Peyer's patch (tissue), 4 donors: ENCODE measurements around the gene PMPCA. TPM values are rescaled to one million over a fixed set of nuclear protein-coding genes. Genes with fewer than 3 reads are reported as not detected.

Source experiments
- DNase-seq, 3 donors: peaks; one replicate each; pipeline ENCODE4 v3.0.0-alpha.2; 2017 to 2019
- H3K27ac ChIP-seq, 4 donors: fragments of 200-600 bp; sonication (generic); one replicate each; pipeline ENCODE4 v1.5.1; 2016 to 2019
- H3K27me3 ChIP-seq, 2 donors: fragments of 200-600 bp; sonication (generic); one replicate each; pipeline ENCODE4 v1.5.1; 2019
- H3K36me3 ChIP-seq, 3 donors: fragments of 200-600 bp; sonication (generic); one replicate each; pipeline ENCODE4 v1.5.1; 2016 to 2019
- H3K4me1 ChIP-seq, 4 donors: fragments of 200-600 bp; sonication (generic); one replicate each; pipeline ENCODE4 v1.5.1; 2016 to 2019
- H3K4me3 ChIP-seq, 4 donors: fragments of 200-600 bp; sonication (generic); 1 replicate in 3 of 4; 2 replicates in 1 of 4; pipeline ENCODE4 v1.5.1; 2016 to 2019; ENCODE audit warnings: mild to moderate bottlenecking in 1 of 4
- H3K9me3 ChIP-seq, 4 donors: fragments of 200-600 bp; sonication (generic); one replicate each; pipeline ENCODE4 v1.5.1; 2016 to 2019; ENCODE audit warnings: mild to moderate bottlenecking in 1 of 4
- POLR2A ChIP-seq, 2 donors: fragments of 450-650 bp; IDR thresholded peaks; one replicate each; pipeline ENCODE4 v1.5.1; 2017; ENCODE audit warnings: antibody characterized with exemption in 2 of 2, mild to moderate bottlenecking in 2 of 2, moderate library complexity in 2 of 2
- total RNA-seq, 4 donors: library from RNA; depleted of rRNA; stranded (reverse); fragments of >200 nt; gene quantifications; one replicate each; pipeline ENCODE4 v1.1.0, GENCODE V29; 2016
- TF ChIP-seq, protein P1 (sequence below), 6 experiments: fragments of 450-650 bp in 4 of 6; fragments of 200-600 bp in 2 of 6; sonication (generic) in 1 of 6; IDR thresholded peaks; one replicate each; pipeline ENCODE4 v1.5.1; 2017 to 2019; ENCODE audit warnings: antibody characterized with exemption in 6 of 6, mild to moderate bottlenecking in 3 of 6, moderate library complexity in 1 of 6

Gene PMPCA
- total RNA-seq, 4 donors from 2014 or later: 32.8 to 73.4 (median 47.3) TPM

- peak; percentile 68 to 69 for TF ChIP-seq POLR2A (IDR thresholded peaks at IDR 0.05)
- TF ChIP-seq, protein P1, sequence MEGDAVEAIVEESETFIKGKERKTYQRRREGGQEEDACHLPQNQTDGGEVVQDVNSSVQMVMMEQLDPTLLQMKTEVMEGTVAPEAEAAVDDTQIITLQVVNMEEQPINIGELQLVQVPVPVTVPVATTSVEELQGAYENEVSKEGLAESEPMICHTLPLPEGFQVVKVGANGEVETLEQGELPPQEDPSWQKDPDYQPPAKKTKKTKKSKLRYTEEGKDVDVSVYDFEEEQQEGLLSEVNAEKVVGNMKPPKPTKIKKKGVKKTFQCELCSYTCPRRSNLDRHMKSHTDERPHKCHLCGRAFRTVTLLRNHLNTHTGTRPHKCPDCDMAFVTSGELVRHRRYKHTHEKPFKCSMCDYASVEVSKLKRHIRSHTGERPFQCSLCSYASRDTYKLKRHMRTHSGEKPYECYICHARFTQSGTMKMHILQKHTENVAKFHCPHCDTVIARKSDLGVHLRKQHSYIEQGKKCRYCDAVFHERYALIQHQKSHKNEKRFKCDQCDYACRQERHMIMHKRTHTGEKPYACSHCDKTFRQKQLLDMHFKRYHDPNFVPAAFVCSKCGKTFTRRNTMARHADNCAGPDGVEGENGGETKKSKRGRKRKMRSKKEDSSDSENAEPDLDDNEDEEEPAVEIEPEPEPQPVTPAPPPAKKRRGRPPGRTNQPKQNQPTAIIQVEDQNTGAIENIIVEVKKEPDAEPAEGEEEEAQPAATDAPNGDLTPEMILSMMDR (IDR thresholded peaks at IDR 0.05): peak; percentile 98 to 99 (median 99)
- Histone ChIP-seq H3K27me3 (no peaks in the 10 kb centered on the region), H3K9me3 (peaks cover 0 to 10% (median 0%) of the 10 kb centered on the region in 4 donors)
Measured at GRCh38 chr9:136363106-136363948, 47.1 kb upstream of the PMPCA start, which contains the start of gene DNLZ. Gene DNLZ, minus strand, starts transcription at chr9:136363744. Its CDS starts 30 bp downstream, at chr9:136363714.

DNA sequence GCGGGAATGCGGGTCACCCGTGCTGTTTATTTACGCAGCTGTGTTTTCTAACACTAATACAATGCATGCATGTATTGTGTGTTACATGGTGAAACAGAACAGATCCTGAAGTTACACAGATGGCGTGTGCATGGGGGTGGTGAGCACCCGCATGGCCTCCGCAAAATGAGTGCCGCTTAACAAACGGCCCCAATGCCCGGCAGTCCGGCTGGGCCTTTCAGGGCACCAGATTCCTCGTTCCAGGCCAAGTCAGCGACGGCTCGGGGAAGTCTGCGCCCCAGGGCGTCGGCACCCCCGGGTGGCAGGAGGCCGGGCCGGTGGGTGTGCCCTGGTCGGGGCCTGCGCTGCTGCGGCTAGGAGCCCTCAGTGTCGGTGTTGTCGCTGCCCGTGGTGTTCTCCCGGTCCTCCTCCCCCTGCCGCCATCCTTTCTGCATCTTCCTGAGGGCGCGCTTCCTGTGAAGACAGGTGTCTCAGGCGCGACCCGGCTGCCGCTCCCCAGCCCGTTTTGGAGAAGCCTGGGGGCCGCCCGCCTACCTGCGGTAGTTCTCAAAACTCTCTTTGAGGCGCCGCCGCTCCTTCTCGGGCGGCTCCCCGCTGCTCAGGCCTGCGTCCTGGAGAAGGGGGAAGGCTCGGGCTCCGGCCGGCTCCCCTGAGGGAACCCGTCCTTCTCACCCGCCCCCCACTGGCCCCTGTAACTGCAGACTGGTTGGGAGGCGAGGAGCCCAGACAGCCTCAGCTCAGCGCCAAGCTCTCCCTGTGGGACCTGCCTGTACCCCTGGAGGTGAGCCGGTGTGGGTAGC is 46.3 kb upstream of the PMPCA start:
- H3K27ac ChIP-seq: peak overlapping the region in 2 of 4 donors; percentile 96 to 98

More at GRCh38 chr9:136363106-136363948, 47.1 kb upstream of the PMPCA start, which contains the start of gene DNLZ:
- Histone ChIP-seq H3K27ac (peak within 1 kb of the TSS; percentile 90 to 98 (median 94)), H3K36me3 (no peaks in the 10 kb centered on the region), H3K4me1 (peaks cover 3 to 25% (median 10%) of the 10 kb centered on the region in 4 donors), H3K4me3 (peak within 1 kb of the TSS; percentile 81 to 100 (median 88))
- DNase-seq: peak; percentile 96 to 99 (median 98)

DNA sequence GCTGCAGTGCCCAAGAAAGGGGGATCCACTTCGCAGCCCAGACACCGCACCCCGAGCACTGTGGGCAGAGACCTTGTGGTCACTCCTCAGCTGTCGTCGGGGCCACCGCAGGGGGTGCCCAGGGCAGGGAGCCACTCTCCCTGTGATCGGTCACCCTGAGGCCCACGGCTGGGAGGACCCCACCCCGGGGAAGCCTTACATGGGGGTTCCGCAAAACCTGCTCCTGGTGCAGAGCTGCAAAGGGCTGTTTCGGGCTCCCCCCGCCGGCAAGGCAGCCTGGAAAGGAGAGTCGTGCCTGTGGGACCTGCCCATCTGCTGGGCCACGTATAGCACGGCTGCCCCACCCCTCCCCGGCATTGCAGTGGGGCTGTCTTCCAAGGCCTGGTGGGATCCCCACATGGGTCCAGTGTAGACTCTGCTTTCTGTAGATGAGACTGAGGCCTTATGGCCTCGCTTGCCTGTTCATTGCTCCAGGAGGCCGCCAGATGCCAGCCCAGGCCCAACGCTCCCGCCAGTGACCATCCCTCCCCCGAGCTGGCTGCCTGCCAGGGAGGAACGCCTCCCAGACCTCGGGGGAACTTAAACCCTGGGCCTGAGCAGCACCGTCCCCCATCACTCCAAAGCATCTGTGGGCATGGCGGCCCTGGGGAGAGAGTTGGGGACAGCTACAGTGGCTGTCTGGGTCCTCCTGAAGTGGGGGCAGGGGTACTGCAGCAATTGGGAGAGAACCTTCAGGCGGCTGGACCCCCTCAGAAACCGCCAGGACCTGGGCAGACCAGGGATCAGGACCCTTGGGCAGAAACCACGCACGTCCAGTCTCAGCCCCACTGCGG is 45.3 kb upstream of the PMPCA start:
- TF ChIP-seq, protein P1 (IDR thresholded peaks at IDR 0.05): no peak
- no peaks in the 10 kb centered on the region for H3K27me3 ChIP-seq
- no peak for DNase-seq
- H3K27ac ChIP-seq: no peak overlapping the region
- H3K9me3 ChIP-seq: peaks cover 0 to 10% (median 0%) of the 10 kb centered on the region in 4 donors
- peaks cover 3 to 25% (median 10%) of the 10 kb centered on the region in 4 donors for H3K4me1 ChIP-seq
- H3K4me3 ChIP-seq: no peak overlapping the region
- no peaks in the 10 kb centered on the region for H3K36me3 ChIP-seq

More for the DNA sequence above, 46.3 kb upstream of the PMPCA start:
- no peak for TF ChIP-seq POLR2A (IDR thresholded peaks at IDR 0.05)
- TF ChIP-seq, protein P1 (IDR thresholded peaks at IDR 0.05): no peak
- Histone ChIP-seq H3K9me3 (peaks cover 0 to 10% (median 0%) of the 10 kb centered on the region in 4 donors), H3K36me3 (no peaks in the 10 kb centered on the region), H3K4me3 (peak overlapping the region in 3 of 4 donors; percentile 84 to 100 (median 93)), H3K4me1 (peaks cover 3 to 25% (median 10%) of the 10 kb centered on the region in 4 donors), H3K27me3 (no peaks in the 10 kb centered on the region)
- no peak for DNase-seq

GRCh38 chr9:136365775-136366222 is 44.7 kb upstream of the PMPCA start:
- peaks cover 0 to 10% (median 0%) of the 10 kb centered on the region in 4 donors for H3K9me3 ChIP-seq
- H3K4me1 ChIP-seq: peaks cover 3 to 25% (median 10%) of the 10 kb centered on the region in 4 donors
- no peak for TF ChIP-seq POLR2A (IDR thresholded peaks at IDR 0.05)
- TF ChIP-seq, protein P1 (IDR thresholded peaks at IDR 0.05): no peak
- no peak overlapping the region for H3K27ac ChIP-seq
- H3K36me3 ChIP-seq: no peaks in the 10 kb centered on the region
- no peaks in the 10 kb centered on the region for H3K27me3 ChIP-seq
- H3K4me3 ChIP-seq: no peak overlapping the region
- no peak for DNase-seq
